SJSA1 (cell line): ENCODE results near the gene CAMK4. TPM values are rescaled to one million over a fixed set of nuclear protein-coding genes. Genes with fewer than 3 reads are reported as not detected.

Experiments
- DNase-seq, 2 experiments: peaks; one replicate each; pipeline ENCODE4 v3.0.0-alpha.2; 2015 to 2020; ENCODE audit warnings: low spot score in 2 of 2, low read depth in 1 of 2
- H3K27ac ChIP-seq: fragments of 250-450 bp; sonication (Bioruptor Pico); 2 replicates; pipeline ENCODE4 v1.5.1; 2020; ENCODE audit warnings: mild to moderate bottlenecking, moderate library complexity
- H3K27me3 ChIP-seq: fragments of 250-450 bp; sonication (Bioruptor Pico); replicated peaks from 2 replicates; pipeline ENCODE4 v1.5.1; 2020; ENCODE audit warnings: mild to moderate bottlenecking, moderate library complexity
- H3K36me3 ChIP-seq: fragments of 250-450 bp; sonication (Bioruptor Pico); 2 replicates; pipeline ENCODE4 v1.5.1; 2020; ENCODE audit warnings: mild to moderate bottlenecking
- H3K4me1 ChIP-seq: fragments of 250-450 bp; sonication (Bioruptor Pico); replicated peaks from 2 replicates; pipeline ENCODE4 v1.6.1; 2021; ENCODE audit warnings: mild to moderate bottlenecking
- H3K4me3 ChIP-seq: fragments of 250-450 bp; sonication (Bioruptor Pico); 2 replicates; pipeline ENCODE4 v1.5.1; 2020; ENCODE audit warnings: mild to moderate bottlenecking
- H3K9me3 ChIP-seq: fragments of 250-450 bp; sonication (Bioruptor Pico); replicated peaks from 2 replicates; pipeline ENCODE4 v1.5.1; 2020; ENCODE audit warnings: mild to moderate bottlenecking
- total RNA-seq: library from RNA; depleted of rRNA; stranded (reverse); fragments of >200 nt; shearing (Covaris generic); gene quantifications from 2 replicates; pipeline ENCODE4 v1.2.3, GENCODE V29; 2014

The CAMK4 gene
- total RNA-seq, 1 experiment from 2014 or later: 3.6 TPM

DNA sequence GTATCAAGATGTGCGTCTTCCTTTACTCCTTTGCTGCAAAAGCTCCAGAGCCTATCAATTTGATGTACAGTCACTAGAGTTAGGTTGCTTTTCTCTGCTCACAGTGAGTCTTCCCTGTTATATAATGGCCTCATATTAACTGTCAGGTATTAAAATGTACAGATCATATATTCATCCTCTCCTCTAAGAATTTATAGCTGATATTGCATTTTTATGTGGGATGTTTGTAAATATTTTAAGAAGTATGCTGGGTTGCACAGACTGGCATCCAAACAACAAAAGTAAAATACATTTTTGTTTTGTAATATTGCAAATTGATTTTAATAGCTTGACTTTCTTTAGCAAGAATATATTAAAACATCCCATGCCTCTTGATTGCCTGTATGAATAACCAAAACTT is 148.6 kb downstream of the CAMK4 start:
- H3K36me3 ChIP-seq: no peaks in the 10 kb centered on the region
- no peak overlapping the region for H3K4me3 ChIP-seq
- H3K27me3 ChIP-seq: no peaks in the 10 kb centered on the region
- H3K4me1 ChIP-seq: no peaks in the 10 kb centered on the region
- no peak overlapping the region for H3K27ac ChIP-seq
- H3K9me3 ChIP-seq: peaks cover 3% of the 10 kb centered on the region; the same call in 1 of the 2 replicates
- no peak for DNase-seq

DNA sequence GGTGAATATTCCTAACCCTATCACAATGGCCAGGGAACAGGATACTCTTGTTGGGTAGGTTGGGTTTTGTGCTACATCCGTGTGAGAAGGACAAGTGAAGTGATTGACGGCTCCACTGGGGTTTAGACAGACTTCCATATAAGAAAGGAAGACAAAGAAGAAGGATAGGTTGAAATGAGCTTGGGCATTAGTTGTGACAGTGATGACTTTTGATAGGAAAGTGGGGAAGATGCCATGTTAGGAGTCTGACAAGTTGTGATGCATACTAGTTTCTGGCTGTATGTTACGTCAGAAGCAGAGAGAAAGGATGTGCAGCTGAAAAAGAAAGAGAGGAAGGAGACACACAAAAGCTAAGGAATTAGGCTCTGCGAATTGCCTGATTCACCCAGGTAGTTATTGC is 150.2 kb downstream of the CAMK4 start:
- Histone ChIP-seq H3K27me3 (no peaks in the 10 kb centered on the region), H3K9me3 (peaks cover 3% of the 10 kb centered on the region; the same call in 1 of the 2 replicates), H3K27ac (no peak overlapping the region), H3K4me3 (no peak overlapping the region), H3K4me1 (no peaks in the 10 kb centered on the region), H3K36me3 (no peaks in the 10 kb centered on the region)
- DNase-seq: no peak

DNA sequence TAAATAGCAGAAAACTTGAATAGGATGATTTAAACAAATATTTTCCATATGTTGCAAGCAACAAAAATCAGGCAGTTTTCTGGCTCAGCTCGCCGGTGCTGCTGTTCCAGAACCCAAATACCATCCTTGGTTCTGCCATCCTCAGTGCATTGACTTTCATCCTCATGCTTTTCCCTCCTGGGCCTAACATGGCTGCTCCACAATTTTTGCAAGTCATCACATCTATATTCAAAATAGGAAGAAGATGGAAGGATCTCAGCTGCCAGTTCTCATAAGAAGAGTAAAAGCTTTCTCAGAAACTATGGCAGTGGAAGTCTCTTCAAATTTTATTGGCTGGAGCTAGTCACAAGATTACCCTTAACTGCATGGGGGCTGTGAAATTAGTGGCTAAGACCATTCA is 151.5 kb downstream of the CAMK4 start:
- H3K27me3 ChIP-seq: no peaks in the 10 kb centered on the region
- peaks cover 3% of the 10 kb centered on the region; the same call in 1 of the 2 replicates for H3K9me3 ChIP-seq
- no peak overlapping the region for H3K27ac ChIP-seq
- no peak overlapping the region for H3K4me3 ChIP-seq
- H3K4me1 ChIP-seq: no peaks in the 10 kb centered on the region
- no peaks in the 10 kb centered on the region for H3K36me3 ChIP-seq
- no peak for DNase-seq

DNA sequence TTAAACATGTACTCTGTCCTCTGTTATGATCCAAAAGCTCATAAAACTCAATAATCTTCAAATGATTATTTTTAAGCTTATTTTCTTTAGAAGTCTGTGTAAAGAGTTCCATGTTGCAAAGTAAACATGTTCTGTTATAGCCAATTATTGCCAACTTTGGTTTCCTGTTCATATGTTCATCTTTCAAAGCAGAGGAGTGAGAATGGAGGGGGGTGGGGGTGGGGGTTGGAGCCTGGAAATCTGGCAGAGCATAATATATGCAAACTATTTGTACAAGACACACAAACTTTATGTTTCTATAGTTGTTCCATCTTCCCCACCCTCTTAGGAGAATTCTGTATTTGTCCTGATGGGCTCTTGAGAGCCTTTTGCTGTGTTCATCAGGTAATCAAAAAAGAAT is 153.1 kb downstream of the CAMK4 start:
- H3K27ac ChIP-seq: no peak overlapping the region
- H3K36me3 ChIP-seq: no peaks in the 10 kb centered on the region
- H3K4me1 ChIP-seq: no peaks in the 10 kb centered on the region
- H3K27me3 ChIP-seq: no peaks in the 10 kb centered on the region
- no peak for DNase-seq
- no peak overlapping the region for H3K4me3 ChIP-seq
- peaks cover 3% of the 10 kb centered on the region; the same call in 1 of the 2 replicates for H3K9me3 ChIP-seq

DNA sequence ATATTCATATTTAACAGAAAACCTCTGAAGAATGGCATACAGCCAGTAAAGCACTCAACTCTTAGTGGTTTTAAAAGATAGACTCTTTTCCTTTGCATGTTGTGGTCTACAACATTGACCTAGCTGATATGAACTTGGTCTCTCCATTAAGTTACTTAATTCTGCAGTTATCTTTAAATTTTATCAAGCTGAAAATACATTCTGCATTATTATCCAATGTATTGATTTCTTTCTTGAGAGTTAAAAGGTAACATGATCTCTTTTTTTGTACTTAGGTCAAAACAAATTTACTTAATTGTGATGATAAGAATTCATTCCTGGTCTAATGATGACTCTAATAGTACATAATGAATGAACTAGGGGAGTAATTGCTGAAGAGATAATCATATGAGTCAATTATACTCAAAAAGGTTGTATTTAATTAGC is 155.2 kb downstream of the CAMK4 start:
- no peaks in the 10 kb centered on the region for H3K27me3 ChIP-seq
- DNase-seq: no peak
- H3K9me3 ChIP-seq: peaks cover 3% of the 10 kb centered on the region; the same call in 1 of the 2 replicates
- H3K4me3 ChIP-seq: no peak overlapping the region
- H3K27ac ChIP-seq: no peak overlapping the region
- H3K36me3 ChIP-seq: no peaks in the 10 kb centered on the region
- peaks cover 13% of the 10 kb centered on the region for H3K4me1 ChIP-seq

DNA sequence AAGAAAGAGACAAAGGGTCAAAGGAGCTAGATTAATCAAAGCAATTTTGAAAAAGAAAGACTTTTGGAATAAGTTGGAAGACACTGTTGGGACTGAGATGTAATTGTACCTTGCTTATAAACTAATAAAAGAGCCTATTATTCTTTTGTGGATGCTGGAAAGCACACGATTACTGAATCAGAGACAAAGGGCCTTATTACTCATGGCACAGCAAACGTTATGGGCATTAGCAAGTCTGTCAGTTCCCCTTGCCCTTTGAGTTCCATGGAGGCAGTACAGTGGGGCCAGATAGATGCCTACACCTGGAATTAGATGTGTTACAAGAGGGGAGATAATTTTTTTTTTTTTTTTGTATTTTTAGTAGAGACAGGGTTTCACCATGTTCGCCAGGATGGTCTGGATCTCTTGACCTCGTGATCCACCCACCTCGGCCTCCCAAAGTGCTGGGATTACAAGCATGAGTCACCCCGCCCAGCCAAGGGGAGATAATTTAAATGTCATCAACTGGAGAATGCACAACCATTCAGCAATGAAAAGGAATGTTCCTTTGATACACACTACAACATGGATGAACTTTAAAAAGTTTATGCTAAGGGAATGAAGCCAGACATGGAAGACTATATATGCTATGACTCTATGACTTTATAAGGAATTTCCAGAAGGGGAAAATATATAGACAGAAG is 159.2 kb downstream of the CAMK4 start:
- peaks cover 13% of the 10 kb centered on the region for H3K4me1 ChIP-seq
- H3K4me3 ChIP-seq: no peak overlapping the region
- no peaks in the 10 kb centered on the region for H3K9me3 ChIP-seq
- DNase-seq: peak; percentile 34 to 49
- no peaks in the 10 kb centered on the region for H3K36me3 ChIP-seq
- H3K27ac ChIP-seq: no peak overlapping the region
- H3K27me3 ChIP-seq: no peaks in the 10 kb centered on the region

DNA sequence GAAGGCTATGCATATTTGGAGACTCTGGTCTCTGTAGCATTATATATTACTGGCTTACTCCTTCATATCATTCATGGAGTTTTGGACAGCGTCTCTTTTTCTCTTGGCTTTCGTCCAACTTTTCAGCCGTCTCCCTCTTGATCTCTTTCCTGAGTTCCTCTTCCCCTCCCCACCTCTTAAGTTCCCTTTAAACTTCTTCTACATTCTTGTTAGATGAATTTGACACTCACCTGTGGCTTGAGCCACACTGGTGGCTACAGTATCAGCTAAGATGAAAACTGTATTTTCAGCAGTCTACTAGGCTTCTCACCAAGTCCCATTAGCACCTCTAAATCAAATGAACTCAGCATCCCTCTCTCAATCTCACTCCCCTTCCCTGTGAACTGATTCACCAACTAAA is 160.0 kb downstream of the CAMK4 start:
- peak in 1 of 2 experiments; percentile 13 for DNase-seq
- Histone ChIP-seq H3K27me3 (no peaks in the 10 kb centered on the region), H3K4me1 (peaks cover 13% of the 10 kb centered on the region), H3K36me3 (no peaks in the 10 kb centered on the region), H3K27ac (no peak overlapping the region), H3K9me3 (no peaks in the 10 kb centered on the region), H3K4me3 (no peak overlapping the region)

DNA sequence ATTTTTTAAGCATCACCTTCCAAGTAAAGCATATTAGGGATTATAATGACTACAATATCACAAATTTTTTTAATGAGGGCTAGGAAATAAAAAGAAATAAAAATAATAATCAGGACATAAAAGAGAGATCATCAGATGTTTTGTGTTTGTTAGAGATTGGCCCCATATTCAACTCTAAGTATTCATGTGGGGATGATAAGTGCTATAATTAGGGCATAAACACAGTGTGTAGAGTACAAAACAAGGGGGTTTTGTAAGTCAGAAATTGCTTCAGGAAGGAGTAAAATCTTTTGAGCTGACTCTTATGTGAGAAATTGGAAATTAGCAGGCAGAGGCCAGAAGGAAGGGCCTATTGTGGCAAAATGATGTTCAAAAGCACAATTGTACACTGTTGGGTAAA is 160.9 kb downstream of the CAMK4 start:
- Histone ChIP-seq H3K27ac (no peak overlapping the region), H3K27me3 (no peaks in the 10 kb centered on the region), H3K4me1 (peaks cover 13% of the 10 kb centered on the region), H3K9me3 (no peaks in the 10 kb centered on the region), H3K4me3 (no peak overlapping the region), H3K36me3 (no peaks in the 10 kb centered on the region)
- no peak for DNase-seq

DNA sequence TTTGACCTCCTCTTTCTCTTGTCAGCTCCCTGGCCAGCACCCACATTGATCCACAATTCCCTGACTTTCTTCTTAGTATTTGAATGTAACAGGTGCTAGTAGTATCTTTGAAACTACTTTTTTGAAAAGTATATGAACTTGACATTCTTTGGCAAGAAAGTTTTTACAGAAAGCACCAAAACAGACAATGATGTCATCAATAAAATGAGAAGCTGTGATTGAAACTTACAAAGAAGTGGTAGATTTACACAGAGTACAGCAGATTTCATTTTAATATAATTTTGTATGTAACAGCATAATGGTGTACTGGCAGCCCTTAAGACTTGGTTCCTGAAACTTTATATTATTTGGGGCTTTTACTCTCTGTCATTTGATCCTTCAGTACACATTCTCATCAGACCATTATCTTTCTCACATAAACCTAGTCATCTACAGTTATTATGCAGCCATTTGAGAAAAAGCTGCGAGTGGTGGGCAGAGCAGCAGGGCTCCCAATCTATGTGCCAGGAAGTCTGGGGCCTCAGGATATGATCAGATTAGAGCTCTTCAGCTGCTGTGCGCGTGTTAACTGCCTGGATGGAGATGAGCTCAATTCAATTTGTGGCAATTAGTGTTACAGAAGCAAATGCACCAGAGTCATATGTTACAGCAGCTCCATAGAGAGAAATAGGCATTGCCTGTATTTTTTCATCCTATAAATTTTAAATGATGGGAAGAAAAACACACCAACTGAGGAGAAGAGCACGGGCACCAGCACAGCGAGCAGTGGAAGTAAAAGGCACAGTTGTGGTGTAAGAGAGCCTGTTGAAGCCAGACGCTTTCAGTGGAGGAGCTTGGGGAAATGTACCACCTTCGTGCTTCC is 162.0 kb downstream of the CAMK4 start:
- Histone ChIP-seq H3K4me3 (no peak overlapping the region), H3K4me1 (peaks cover 13% of the 10 kb centered on the region), H3K27me3 (no peaks in the 10 kb centered on the region), H3K36me3 (no peaks in the 10 kb centered on the region), H3K9me3 (no peaks in the 10 kb centered on the region), H3K27ac (no peak overlapping the region)
- DNase-seq: no peak

DNA sequence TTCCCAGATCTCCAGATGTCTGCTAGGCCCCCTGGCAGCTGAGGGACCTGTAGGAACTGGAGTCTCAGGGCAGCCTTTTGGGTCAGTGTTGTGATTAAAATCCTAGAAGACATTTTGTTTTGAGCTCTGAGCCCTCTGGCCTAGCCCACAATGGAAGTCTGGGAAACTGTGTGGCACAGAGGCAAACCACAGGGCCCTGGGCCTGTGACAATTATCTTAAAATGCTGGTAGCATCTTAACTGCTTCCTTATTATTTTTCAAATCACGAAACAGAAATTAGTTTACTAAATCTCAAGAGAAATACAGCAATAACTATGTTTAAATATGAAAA is 162.6 kb downstream of the CAMK4 start:
- peaks cover 13% of the 10 kb centered on the region for H3K4me1 ChIP-seq
- no peaks in the 10 kb centered on the region for H3K9me3 ChIP-seq
- no peaks in the 10 kb centered on the region for H3K36me3 ChIP-seq
- no peak overlapping the region for H3K27ac ChIP-seq
- no peaks in the 10 kb centered on the region for H3K27me3 ChIP-seq
- no peak for DNase-seq
- H3K4me3 ChIP-seq: no peak overlapping the region

DNA sequence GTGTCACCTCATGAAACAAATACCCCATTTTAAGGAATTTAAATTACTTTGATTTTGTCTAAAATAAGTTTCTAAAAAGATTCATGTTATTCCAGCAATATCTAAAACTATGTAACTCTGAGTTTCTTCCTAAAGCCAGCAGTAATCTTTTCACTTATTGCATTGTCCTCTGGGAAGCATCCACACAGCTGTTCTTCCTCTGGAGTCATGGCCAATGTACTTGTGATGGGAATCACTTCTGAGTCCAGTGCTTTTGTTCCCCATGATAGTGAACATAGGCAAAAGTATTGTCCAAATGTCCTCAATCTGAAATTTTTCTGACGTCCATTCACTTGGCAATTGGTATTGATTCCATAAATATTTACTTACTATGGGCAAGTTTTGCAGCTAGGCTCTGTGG is 163.2 kb downstream of the CAMK4 start:
- no peak overlapping the region for H3K27ac ChIP-seq
- H3K36me3 ChIP-seq: no peaks in the 10 kb centered on the region
- H3K9me3 ChIP-seq: no peaks in the 10 kb centered on the region
- H3K4me1 ChIP-seq: peaks cover 13% of the 10 kb centered on the region
- H3K4me3 ChIP-seq: no peak overlapping the region
- H3K27me3 ChIP-seq: no peaks in the 10 kb centered on the region
- no peak for DNase-seq

DNA sequence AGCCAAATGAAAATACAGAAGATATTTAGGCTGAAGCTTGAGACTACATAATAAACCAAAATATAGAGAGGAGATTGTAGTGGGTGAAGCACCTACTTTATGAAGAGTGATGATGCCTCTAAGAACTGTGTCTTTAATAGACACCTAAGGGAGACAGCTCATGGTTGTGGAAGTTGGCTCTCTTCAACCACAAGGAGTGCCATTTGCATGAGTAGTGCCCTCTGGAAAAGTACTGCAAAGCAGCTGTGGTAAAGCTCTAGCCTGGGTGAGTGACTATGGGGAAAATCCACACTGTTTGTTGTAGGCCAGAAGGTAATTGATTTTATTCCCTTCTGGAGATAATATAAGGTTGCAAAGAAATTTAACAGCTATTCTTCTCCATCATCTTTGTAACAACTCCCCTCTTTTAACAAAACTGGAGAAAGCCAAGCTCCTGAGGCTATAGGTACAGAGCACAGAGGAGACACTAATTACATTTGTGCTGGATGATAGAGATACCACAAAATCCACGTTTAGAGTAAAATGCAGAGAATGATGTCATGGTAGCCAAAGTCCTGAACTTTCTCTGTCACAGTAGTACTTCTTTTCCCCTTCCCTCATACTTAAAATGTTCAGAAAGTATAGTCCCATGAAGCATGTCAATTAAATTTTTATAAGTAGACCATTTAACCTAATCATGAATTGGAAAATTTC is 165.4 kb downstream of the CAMK4 start:
- Histone ChIP-seq H3K36me3 (no peaks in the 10 kb centered on the region), H3K4me3 (no peak overlapping the region), H3K27ac (no peak overlapping the region), H3K4me1 (no peaks in the 10 kb centered on the region), H3K27me3 (no peaks in the 10 kb centered on the region), H3K9me3 (no peaks in the 10 kb centered on the region)
- DNase-seq: no peak

DNA sequence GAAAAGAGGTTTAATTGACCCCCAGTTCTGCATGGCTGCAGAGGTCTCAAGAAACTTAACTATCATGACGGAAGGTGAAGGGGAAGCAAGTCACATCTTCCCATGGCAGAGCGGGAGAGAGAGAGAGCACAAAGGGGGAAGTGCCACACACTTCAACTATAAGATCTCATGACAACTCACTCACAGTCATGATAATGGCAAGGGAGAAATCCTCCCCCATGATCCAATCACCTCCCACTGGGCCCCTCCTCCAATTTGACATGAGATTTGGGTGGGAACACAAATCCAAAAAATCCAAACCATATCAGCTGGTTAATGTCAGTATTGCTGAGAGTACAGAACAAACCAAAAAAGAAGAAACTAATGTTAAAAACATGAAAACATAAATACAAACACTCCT is 168.0 kb downstream of the CAMK4 start:
- no peak for DNase-seq

DNA sequence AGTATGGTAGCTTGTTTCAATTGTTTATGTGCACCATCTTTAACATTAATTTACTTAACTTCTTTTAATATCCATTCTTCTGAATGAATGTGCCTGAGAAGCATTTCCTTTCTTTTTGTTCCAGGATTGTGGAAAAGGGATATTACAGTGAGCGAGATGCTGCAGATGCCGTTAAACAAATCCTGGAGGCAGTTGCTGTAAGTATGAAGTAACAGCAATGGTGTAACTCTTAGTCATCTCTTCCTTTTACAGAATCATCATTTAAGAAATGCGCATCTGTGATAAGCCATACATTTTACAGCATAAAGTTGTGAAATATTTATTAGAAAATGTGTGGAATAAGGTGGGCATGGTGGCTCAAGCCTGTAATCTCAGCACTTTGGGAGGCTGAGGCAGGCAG is 170.4 kb downstream of the CAMK4 start:
- Histone ChIP-seq H3K9me3 (no peaks in the 10 kb centered on the region), H3K4me3 (no peak overlapping the region), H3K27ac (no peak overlapping the region), H3K4me1 (no peaks in the 10 kb centered on the region), H3K36me3 (no peaks in the 10 kb centered on the region), H3K27me3 (no peaks in the 10 kb centered on the region)
- no peak for DNase-seq

More for the DNA sequence above, 168.0 kb downstream of the CAMK4 start:
- Histone ChIP-seq H3K4me1 (no peaks in the 10 kb centered on the region), H3K27me3 (no peaks in the 10 kb centered on the region), H3K36me3 (no peaks in the 10 kb centered on the region), H3K9me3 (no peaks in the 10 kb centered on the region), H3K27ac (no peak overlapping the region), H3K4me3 (no peak overlapping the region)
